DOHH2 (cell line): ENCODE results near the gene C1D.

Experiments used
- EZH2phosphoT487 ChIP-seq: fragments of 200-600 bp; sonication (generic); IDR thresholded peaks from 2 replicates; pipeline ENCODE4 v1.6.1; 2017; ENCODE audit warnings: borderline replicate concordance, mild to moderate bottlenecking, antibody characterized with exemption, low read length, moderate library complexity, mixed read lengths
- TF ChIP-seq, protein P1 (sequence below): fragments of 200-600 bp; sonication (generic); IDR thresholded peaks from one replicate; pipeline ENCODE4 v1.5.1; 2014; ENCODE audit warnings: antibody characterized with exemption, mild to moderate bottlenecking, low read depth, low read length; ENCODE audit not compliant: poor library complexity, severe bottlenecking

DNA sequence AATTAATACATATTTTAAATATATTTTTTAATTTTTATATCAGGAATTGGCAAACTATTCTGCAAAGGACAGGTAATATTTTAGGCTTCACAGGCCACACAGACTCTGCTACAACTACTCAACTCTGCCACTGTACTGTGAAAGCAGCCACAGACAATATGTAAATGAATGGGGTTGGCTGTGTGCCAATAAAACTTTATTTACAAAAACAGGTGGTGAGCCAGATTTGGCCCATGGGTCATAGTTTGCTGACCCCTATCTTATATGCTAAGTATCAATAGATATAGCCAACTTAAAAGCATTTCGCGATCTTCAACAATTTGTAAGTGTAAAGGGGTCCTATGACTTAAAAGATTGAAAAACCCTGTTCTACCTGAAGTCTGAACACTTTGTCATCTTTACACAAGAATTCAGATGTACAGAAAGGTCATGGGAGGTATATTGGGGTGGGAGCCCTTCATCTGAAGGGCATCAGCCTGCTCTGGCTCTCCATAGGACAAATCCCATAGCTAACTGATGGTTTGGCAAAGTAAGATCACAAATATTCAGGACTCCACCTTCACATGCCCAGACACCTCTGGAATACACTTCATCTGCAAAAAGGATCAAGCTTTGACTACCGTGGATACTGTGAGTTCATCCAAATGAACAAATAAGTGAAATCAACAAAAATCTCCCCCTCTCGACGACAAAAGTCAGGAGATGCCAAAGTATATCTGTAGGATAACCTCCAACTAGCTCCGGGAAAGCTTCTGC is 65.9 kb downstream of the C1D start:
- TF ChIP-seq, protein P1, sequence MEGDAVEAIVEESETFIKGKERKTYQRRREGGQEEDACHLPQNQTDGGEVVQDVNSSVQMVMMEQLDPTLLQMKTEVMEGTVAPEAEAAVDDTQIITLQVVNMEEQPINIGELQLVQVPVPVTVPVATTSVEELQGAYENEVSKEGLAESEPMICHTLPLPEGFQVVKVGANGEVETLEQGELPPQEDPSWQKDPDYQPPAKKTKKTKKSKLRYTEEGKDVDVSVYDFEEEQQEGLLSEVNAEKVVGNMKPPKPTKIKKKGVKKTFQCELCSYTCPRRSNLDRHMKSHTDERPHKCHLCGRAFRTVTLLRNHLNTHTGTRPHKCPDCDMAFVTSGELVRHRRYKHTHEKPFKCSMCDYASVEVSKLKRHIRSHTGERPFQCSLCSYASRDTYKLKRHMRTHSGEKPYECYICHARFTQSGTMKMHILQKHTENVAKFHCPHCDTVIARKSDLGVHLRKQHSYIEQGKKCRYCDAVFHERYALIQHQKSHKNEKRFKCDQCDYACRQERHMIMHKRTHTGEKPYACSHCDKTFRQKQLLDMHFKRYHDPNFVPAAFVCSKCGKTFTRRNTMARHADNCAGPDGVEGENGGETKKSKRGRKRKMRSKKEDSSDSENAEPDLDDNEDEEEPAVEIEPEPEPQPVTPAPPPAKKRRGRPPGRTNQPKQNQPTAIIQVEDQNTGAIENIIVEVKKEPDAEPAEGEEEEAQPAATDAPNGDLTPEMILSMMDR = no peak
- TF ChIP-seq EZH2phosphoT487 = no peak
